ENCODE results near the gene PAQR4. TPM values are rescaled to one million over a fixed set of nuclear protein-coding genes. Genes with fewer than 3 reads are reported as not detected.

The PAQR4 gene
- total RNA-seq, 1 donor from 2014 or later: 9.5 TPM

DNA sequence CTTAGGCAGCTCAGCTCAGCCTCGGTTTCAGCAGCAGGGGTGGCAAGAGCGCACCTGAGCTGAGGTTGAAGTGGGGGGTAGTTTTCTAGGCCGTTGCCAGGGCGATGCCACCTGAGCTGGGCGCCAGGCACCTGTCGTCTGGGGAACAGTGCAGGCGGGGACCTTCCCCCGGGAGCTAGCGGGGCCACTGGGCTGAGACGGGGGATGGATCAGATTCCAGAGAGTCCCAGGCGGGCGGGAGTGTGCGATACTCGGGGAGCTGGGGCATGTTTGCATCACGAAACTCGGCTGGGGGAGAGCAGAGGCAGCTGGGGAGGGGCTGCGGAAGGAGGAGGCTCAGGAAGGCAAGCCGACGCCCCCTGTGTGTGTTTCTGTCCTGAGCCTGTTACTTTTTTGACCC, 43.1 kb downstream of the PAQR4 start:
- no peaks in the 10 kb centered on the region for H3K4me1 Mint-ChIP-seq (ENCODE audit: low read depth)
- no peak overlapping the region for H3K27ac Mint-ChIP-seq (ENCODE audit: unreplicated experiment)
- no peaks in the 10 kb centered on the region for H3K36me3 Mint-ChIP-seq (ENCODE audit: low read depth)
- no peaks in the 10 kb centered on the region for H3K9me3 Mint-ChIP-seq (ENCODE audit: low read depth)
- H3K4me3 Mint-ChIP-seq (ENCODE audit: unreplicated experiment): no peak overlapping the region
- H3K27me3 Mint-ChIP-seq (ENCODE audit: low read depth): peaks cover 18% of the 10 kb centered on the region
- TF ChIP-seq, protein P1, sequence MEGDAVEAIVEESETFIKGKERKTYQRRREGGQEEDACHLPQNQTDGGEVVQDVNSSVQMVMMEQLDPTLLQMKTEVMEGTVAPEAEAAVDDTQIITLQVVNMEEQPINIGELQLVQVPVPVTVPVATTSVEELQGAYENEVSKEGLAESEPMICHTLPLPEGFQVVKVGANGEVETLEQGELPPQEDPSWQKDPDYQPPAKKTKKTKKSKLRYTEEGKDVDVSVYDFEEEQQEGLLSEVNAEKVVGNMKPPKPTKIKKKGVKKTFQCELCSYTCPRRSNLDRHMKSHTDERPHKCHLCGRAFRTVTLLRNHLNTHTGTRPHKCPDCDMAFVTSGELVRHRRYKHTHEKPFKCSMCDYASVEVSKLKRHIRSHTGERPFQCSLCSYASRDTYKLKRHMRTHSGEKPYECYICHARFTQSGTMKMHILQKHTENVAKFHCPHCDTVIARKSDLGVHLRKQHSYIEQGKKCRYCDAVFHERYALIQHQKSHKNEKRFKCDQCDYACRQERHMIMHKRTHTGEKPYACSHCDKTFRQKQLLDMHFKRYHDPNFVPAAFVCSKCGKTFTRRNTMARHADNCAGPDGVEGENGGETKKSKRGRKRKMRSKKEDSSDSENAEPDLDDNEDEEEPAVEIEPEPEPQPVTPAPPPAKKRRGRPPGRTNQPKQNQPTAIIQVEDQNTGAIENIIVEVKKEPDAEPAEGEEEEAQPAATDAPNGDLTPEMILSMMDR (IDR thresholded peaks at IDR 0.05): no peak
- no peak for DNase-seq (ENCODE audit: low spot score)

DNA sequence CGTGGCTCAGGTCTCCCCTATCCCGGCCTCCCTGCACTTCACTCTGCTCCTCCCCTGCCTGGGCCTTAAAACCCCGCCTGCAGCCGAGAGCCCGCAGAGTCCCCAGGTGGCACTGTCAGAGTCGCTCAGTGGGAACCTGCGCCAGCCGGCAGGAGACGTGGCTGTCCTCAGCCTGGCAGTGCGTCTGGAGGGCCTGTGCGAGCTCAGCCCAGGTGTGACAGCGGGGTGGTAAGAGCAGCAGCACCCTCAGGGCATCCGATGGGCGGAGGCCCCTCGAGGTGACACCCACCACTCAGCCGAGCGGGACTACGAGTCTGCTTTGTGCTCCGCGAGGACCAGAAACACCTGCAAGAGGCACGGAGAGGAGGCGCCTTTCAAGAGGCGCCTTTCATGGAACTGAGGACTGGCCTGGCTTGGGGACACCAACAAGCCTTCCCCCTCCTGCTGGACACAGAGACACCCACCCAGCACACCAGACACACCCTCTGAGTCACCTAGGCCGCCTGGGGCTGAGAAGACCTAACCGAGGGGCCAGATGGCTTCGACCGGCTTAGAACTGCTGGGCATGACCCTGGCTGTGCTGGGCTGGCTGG, 43.8 kb downstream of the PAQR4 start, which contains the start of gene CLDN9:
TSS of gene CLDN9 (plus strand) at position 96 of the 593 bp plus-strand sequence. CDS start at position 536, 440 bp downstream.
- DNase-seq (ENCODE audit: low spot score): no peak
- TF ChIP-seq, protein P1 (IDR thresholded peaks at IDR 0.05): no peak
- H3K27ac Mint-ChIP-seq (ENCODE audit: unreplicated experiment): no peak within 1 kb of the TSS
- H3K4me3 Mint-ChIP-seq (ENCODE audit: unreplicated experiment): no peak within 1 kb of the TSS
- H3K4me1 Mint-ChIP-seq (ENCODE audit: low read depth): no peaks in the 10 kb centered on the region
- H3K36me3 Mint-ChIP-seq (ENCODE audit: low read depth): no peaks in the 10 kb centered on the region
- H3K9me3 Mint-ChIP-seq (ENCODE audit: low read depth): no peaks in the 10 kb centered on the region
- H3K27me3 Mint-ChIP-seq (ENCODE audit: low read depth): peaks cover 17% of the 10 kb centered on the region

DNA sequence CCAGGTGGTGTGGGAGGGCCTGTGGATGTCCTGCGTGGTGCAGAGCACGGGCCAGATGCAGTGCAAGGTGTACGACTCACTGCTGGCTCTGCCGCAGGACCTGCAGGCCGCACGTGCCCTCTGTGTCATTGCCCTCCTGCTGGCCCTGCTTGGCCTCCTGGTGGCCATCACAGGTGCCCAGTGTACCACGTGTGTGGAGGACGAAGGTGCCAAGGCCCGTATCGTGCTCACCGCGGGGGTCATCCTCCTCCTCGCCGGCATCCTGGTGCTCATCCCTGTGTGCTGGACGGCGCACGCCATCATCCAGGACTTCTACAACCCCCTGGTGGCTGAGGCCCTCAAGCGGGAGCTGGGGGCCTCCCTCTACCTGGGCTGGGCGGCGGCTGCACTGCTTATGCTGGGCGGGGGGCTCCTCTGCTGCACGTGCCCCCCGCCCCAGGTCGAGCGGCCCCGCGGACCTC, 44.4 kb downstream of the PAQR4 start:
- no peak overlapping the region for H3K27ac Mint-ChIP-seq (ENCODE audit: unreplicated experiment)
- TF ChIP-seq, protein P1 (IDR thresholded peaks at IDR 0.05): no peak
- H3K4me3 Mint-ChIP-seq (ENCODE audit: unreplicated experiment): no peak overlapping the region
- DNase-seq (ENCODE audit: low spot score): no peak
- H3K36me3 Mint-ChIP-seq (ENCODE audit: low read depth): no peaks in the 10 kb centered on the region
- no peaks in the 10 kb centered on the region for H3K4me1 Mint-ChIP-seq (ENCODE audit: low read depth)
- peaks cover 14% of the 10 kb centered on the region for H3K27me3 Mint-ChIP-seq (ENCODE audit: low read depth)
- H3K9me3 Mint-ChIP-seq (ENCODE audit: low read depth): no peaks in the 10 kb centered on the region

DNA sequence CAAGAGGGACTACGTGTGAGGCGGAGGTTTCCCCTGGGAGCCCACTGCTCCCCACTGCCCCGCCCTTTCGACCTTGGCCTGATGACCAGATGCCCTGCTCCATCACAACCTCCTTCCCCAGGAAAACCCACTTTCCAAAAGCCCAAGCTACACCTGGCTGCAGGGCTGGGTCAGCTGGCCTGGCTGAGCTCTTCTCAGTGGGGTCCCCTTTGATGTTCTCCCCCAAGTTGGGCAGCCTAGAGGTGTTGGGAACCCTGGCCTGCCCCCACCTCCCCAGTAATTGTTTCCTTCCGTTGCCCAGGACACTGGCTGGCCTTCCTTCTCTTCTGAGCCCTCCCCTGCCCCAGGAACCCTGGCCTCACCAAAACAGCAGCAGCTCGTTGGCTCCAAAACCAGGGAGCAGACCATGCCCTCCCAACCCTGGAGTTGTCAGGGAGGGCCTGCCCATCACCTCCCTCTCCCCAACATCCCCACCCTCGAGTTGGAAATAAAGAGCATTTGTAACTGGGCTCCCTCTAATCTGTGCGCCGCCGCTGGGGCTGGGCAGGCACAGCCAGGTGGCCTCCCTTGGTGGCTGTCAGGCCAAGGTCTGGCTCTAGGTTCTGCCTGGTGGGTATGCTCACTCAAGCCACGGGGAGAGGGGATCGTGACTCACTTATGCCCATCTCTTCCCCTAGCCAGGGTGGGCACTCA, 45.0 kb downstream of the PAQR4 start:
- H3K36me3 Mint-ChIP-seq (ENCODE audit: low read depth): no peaks in the 10 kb centered on the region
- H3K4me3 Mint-ChIP-seq (ENCODE audit: unreplicated experiment): no peak overlapping the region
- TF ChIP-seq, protein P1 (IDR thresholded peaks at IDR 0.05): no peak
- H3K9me3 Mint-ChIP-seq (ENCODE audit: low read depth): no peaks in the 10 kb centered on the region
- no peak for DNase-seq (ENCODE audit: low spot score)
- peaks cover 14% of the 10 kb centered on the region for H3K27me3 Mint-ChIP-seq (ENCODE audit: low read depth)
- H3K27ac Mint-ChIP-seq (ENCODE audit: unreplicated experiment): no peak overlapping the region
- no peaks in the 10 kb centered on the region for H3K4me1 Mint-ChIP-seq (ENCODE audit: low read depth)

DNA sequence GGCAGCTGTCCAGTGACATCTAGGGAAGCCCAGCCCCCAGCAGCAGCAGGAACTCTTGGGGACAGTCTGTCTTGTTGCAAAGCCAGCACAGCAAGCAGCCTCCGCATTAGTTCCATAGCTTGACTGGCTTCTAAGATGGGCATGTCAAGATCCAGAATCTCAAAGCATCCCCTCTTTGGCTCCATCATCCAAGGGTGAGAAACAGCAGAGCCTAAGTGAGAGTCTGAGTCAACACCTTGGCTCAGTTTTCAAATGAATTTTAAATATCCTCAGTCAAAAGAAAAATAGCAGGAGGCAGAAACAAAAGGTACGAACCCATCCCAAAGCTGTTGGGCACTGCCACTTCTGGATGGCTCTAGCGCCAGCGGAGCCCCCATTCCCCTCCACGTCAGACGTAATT, 45.8 kb downstream of the PAQR4 start:
- Mint-ChIP-seq H3K27ac (ENCODE audit: unreplicated experiment) (no peak overlapping the region), H3K36me3 (ENCODE audit: low read depth) (no peaks in the 10 kb centered on the region), H3K4me1 (ENCODE audit: low read depth) (peaks cover 3% of the 10 kb centered on the region), H3K27me3 (ENCODE audit: low read depth) (peaks cover 14% of the 10 kb centered on the region), H3K9me3 (ENCODE audit: low read depth) (no peaks in the 10 kb centered on the region), H3K4me3 (ENCODE audit: unreplicated experiment) (no peak overlapping the region)
- no peak for DNase-seq (ENCODE audit: low spot score)
- TF ChIP-seq, protein P1 (IDR thresholded peaks at IDR 0.05): no peak

Data from chondrocyte (in vitro differentiated cells).